ENCODE data around the gene SLC24A3.

DNA sequence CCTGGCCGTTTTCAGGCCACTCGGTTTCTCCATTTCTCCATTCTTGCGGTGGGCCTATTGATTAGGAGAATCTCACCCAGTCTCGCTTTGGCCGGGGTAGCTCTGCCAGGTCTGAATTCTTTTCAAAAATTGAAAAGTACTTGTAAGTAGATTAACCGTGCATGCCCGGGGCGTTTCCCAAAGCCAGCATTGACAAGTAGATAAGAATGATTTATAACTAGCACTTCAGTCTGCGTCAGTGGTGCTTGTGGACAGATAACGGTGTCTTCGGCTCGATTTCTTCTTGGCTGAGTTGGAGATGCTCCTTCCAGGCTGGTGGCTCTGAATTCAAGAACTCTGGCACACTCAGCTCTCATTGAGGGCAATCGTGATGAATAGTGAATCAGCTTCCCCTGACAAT is 29.0 kb downstream of the SLC24A3 start:
- TF ChIP-seq CTCF (IDR thresholded peaks at IDR 0.05): no peak
- no peak for TF ChIP-seq EP300 (IDR thresholded peaks at IDR 0.05)
